Right ventricle myocardium superior (tissue), 1 donor: ENCODE results near the gene LOXL3. TPM values are rescaled to one million over a fixed set of nuclear protein-coding genes. Genes with fewer than 3 reads are reported as not detected.

ENCODE experiments used
- total RNA-seq: library from RNA; stranded (reverse); fragmentation: NEBNext Ultra II Directional; extraction: Animal tissue kit (Norgen Biotek cat#: 25700); gene quantifications from one replicate; pipeline ENCODE4 v1.2.1, GENCODE V29; 2021
- donor health status: DM: no; HTN: yes; CAD: no; lungs with severe emphysema.

The LOXL3 gene
- total RNA-seq, 1 donor from 2014 or later = 3.6 TPM

Other genes starting within 250 kb of the LOXL3 start
- 1.3 TPM for gene SLC4A5, start 210.5 kb downstream of the LOXL3 start, total RNA-seq
- 149 TPM for gene DCTN1, start 173.6 kb downstream of the LOXL3 start, total RNA-seq
- 0.62 TPM for gene C2orf81, start 132.3 kb downstream of the LOXL3 start, total RNA-seq
- 2.2 TPM for gene WDR54, start 132.2 kb downstream of the LOXL3 start, total RNA-seq
- gene RTKN, start 112.0 kb downstream of the LOXL3 start, total RNA-seq = 17.8 TPM
- 19.6 TPM for gene INO80B, start 98.9 kb downstream of the LOXL3 start, total RNA-seq
- gene WBP1, start 95.5 kb downstream of the LOXL3 start, total RNA-seq = 42.4 TPM
- 19.2 TPM for gene MOGS, start 88.6 kb downstream of the LOXL3 start, total RNA-seq
- 159 TPM for gene MRPL53, start 81.3 kb downstream of the LOXL3 start, total RNA-seq
- 7.2 TPM for gene CCDC142, start 70.9 kb downstream of the LOXL3 start, total RNA-seq
- 8.4 TPM for gene TTC31, start 70.9 kb downstream of the LOXL3 start, total RNA-seq
- 0.16 TPM for gene LBX2, start 54.3 kb downstream of the LOXL3 start, total RNA-seq
- 20.3 TPM for gene PCGF1, start 46.2 kb downstream of the LOXL3 start, total RNA-seq
- gene TLX2, start 39.5 kb downstream of the LOXL3 start, total RNA-seq = not detected
- not detected for gene DQX1, start 27.7 kb downstream of the LOXL3 start, total RNA-seq
- 43.2 TPM for gene AUP1, start 24.2 kb downstream of the LOXL3 start, total RNA-seq
- gene HTRA2, start 24.0 kb downstream of the LOXL3 start, total RNA-seq = 28.5 TPM
- gene DOK1, start 778 bp upstream of the LOXL3 start, total RNA-seq = 3.8 TPM
- not detected for gene M1AP, start 94.4 kb upstream of the LOXL3 start, total RNA-seq
- gene SEMA4F, start 100.3 kb upstream of the LOXL3 start, total RNA-seq = 3.5 TPM